SH-SY5Y (cell line): Measurements from ENCODE around the gene KNL1.

Experiments
- GATA2 ChIP-seq: IDR thresholded peaks from 2 replicates; pipeline ENCODE4 v1.6.1; 2011; ENCODE audit warnings: mild to moderate bottlenecking, low read depth, low read length
- GATA3 ChIP-seq: IDR thresholded peaks from 2 replicates; pipeline ENCODE4 v1.6.1; 2011; ENCODE audit warnings: low read depth, mild to moderate bottlenecking, low read length, moderate library complexity

GRCh38 chr15:40584191-40584590 lies 9.9 kb upstream of the KNL1 start:
- TF ChIP-seq GATA3: no peak
- no peak for TF ChIP-seq GATA2
